Renal pelvis (tissue), 4 donors: ENCODE results near the gene SRRM1. TPM values are rescaled to one million over a fixed set of nuclear protein-coding genes. Genes with fewer than 3 reads are reported as not detected.
"Not testable (repeated sequence)": the region's sequence is repeated elsewhere in the genome, so short reads cannot be mapped to it uniquely, and the experiment has no call there.

Experiments
- DNase-seq: peaks from one replicate; pipeline ENCODE4 v3.0.0-alpha.2; 2013
- polyA plus RNA-seq, 3 donors: library from polyadenylated mRNA; unstranded; fragments of 120-200 nt; gene quantifications; one replicate each; pipeline ENCODE4 v1.2.1, GENCODE V29; 2013; ENCODE audit not compliant: insufficient read length in 3 of 3

The SRRM1 gene
- polyA plus RNA-seq, 3 donors = 130 to 192 (median 167) TPM

- no peak for DNase-seq
These were observed 4.0 kb upstream of the SRRM1 start for GRCh38 chr1:24639094-24639493.

DNA sequence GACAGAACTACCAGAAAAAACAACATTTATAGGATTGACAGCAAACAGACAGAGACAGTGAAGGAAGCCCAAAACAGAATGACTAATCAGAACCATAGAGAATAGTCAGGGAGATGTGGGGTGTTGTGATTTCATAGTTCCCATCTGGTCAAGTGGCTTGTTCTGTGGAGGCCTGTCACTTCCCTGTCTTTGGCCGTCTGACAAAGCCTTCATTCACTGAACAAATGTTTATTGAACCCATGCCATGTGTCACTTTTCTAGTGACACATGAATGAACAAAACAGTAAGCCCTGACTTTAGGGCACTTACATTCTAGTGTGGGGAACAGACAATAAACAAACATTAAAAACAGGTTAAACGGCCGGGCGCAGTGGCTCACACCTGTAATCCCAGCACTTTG lies 3.2 kb upstream of the SRRM1 start:
- DNase-seq = no peak

- no peak for DNase-seq
These were observed 2.8 kb upstream of the SRRM1 start for GRCh38 chr1:24640288-24640687.

GRCh38 chr1:24641646-24642151 lies 1.4 kb upstream of the SRRM1 start:
- no peak for DNase-seq

DNA sequence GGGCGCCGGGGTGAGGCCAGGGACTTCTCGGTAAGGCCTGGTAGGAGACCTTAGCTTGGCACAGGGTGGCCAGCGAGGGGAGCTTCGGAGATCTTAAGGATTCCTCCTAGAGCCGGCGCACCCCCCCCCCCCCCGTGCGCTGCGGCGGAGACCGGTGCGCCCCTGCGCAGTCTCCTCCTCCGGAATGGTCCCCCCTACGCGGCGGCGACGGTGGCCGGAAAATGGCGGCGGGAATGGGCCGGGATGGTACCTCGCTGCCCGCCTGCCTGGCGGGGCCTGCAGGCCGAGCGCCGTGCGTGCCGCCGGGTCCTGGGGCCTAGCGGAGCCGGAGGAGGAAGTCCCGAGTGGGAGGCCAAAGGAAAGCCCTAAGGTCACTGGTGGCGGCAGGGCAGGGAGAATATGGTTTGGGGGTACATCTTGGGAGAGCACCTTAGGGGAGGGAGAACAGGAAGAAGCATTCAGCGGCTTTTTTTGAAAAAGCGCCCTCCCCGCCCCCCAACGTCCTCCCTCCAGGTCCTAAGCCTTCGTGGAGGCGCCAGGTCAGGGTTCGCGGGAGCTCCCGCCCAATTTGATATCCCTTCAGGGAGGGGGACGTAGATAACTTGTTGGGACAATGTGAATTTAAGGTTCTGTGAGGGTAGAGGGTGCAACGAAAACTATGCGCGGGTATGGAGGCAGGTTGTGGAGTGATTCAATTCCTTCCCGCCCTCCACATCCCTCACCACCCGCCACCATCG lies 429 bp downstream of the SRRM1 start:
- DNase-seq = no peak

- DNase-seq = no peak
These were observed 940 bp downstream of the SRRM1 start for GRCh38 chr1:24644100-24644384.

- no peak for DNase-seq
These were observed 5.8 kb downstream of the SRRM1 start for GRCh38 chr1:24648919-24649318.

DNA sequence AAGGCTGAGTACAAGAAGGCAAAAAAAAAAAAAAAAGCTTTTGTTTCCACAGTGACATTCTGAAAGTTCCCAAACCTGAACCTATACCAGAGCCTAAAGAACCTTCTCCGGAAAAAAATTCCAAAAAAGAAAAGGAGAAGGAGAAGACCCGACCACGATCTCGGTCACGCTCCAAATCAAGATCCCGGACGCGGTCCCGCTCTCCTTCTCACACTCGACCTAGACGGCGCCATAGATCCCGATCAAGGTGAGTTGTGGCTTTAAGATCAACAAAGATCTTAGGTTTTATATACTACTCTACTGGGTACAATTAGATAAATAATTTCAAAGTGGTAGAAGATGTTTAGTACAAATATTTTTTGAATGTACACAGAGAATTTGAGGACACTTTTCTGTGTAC lies 9.3 kb downstream of the SRRM1 start:
- DNase-seq = no peak

DNA sequence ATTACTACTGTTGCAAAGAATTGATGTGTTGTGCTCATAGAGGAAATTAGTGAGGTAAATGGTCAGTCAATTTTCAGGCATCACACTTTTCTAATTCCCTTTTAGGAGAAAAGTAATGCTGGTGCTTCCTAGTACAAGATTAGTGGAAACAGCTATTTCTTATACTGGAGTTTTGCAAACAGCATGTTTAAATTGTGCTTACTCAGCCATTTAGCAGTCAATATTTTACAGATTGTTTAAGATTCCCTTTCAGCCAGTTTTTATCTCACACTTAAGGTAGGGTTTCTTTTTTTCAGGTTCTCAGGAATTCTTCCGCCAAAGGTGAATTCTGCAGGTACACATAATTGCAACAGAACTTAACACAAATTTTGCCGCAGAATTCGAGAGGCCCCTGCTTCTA lies 10.9 kb downstream of the SRRM1 start:
- no peak for DNase-seq

DNA sequence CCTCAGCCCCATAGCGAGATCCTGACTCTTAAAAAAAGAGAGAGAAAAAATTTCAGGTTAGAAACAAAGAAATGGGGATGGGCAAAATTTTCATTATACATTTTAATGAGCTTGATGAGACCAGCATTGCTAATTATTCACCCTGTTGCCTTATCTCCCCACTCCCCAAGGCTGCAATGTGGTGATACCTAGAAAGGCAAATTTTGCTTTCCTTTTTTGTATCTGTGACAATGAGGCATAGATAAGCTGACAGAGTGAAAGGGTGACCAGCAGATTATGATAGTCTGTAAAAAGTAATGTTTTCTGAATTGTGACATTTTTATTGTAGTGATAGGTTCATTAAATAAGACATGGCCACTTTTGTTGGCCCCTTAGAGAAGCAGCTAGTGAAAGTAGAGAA lies 12.9 kb downstream of the SRRM1 start:
- no peak for DNase-seq

GRCh38 chr1:24657781-24658180 lies 14.7 kb downstream of the SRRM1 start:
- no peak for DNase-seq

GRCh38 chr1:24659166-24659904 lies 16.2 kb downstream of the SRRM1 start:
- DNase-seq = no peak

DNA sequence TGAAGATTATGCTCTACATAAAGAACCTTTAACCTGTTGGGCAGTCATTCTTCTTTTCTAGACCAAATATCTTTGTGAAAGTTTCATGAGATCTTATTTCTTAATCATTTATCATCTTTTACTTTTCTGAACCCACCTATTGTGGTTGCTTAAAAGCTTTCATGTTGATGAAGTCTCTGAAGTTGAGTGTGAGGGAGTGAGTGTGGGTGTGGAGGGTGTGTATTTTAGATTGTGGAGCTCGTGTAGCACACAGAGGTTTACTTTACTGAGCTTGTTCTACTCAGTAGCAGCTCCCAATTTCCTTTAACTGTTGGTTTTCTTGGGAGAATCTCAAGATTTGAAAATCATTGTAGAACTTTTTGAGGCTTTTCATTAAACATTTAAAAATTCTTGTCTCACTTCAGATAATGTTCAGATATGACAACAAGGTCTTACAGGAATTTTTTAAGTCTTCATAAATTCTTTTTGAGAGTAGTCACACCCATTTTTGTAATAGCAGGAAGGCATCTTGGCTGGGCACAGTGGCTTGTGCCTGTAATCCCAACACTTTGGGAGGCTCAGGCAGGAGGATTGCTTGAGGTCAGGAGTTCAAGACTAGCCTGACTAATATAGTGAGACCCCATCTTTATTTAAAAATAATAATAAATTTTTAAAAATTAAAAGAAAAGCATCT lies 17.0 kb downstream of the SRRM1 start:
- DNase-seq = no peak

- DNase-seq = no peak
These were observed 21.5 kb downstream of the SRRM1 start for GRCh38 chr1:24664507-24665033.

DNA sequence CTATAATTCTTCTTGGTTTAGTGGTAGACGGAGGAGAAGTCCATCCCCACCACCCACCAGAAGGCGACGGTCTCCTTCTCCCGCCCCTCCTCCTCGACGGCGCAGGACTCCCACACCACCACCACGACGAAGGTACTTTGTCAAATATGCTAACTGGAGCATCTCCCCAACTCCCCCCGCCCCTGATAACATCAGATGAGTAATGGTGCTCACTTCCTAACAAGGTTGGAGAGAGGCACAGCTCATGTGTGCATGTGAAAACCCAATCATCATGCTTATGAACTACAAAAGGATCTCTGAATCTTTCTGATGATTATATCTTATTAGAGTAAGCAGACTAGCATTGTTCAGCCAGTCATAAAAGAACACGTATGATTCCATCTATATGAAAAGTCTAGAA lies 23.7 kb downstream of the SRRM1 start:
- no peak for DNase-seq

GRCh38 chr1:24671372-24671771 lies 28.3 kb downstream of the SRRM1 start:
- DNase-seq = not testable (repeated sequence)

- DNase-seq = not testable (repeated sequence)
These were observed 29.6 kb downstream of the SRRM1 start for GRCh38 chr1:24672686-24673085.

DNA sequence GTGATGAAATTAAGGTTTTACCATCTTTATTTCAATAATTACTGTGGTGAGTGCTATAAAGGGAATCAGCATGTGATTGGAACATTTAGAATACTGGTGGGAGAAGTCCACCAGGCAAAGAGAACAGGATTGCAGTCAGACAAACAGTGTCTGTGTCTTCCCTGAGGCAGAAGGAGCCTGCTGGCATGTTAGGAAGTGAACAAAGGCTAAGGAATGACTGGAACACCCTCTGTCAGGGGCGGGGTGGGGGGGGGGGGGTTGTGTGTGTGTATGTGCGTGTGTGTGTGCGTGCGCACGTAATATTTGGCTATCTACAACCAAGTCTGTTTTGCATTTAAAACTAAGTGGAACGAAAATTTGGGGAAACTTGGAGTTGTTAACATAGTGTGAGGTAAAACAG lies 30.2 kb downstream of the SRRM1 start:
- DNase-seq = no peak

GRCh38 chr1:24678421-24678820 lies 35.3 kb downstream of the SRRM1 start:
- not testable (repeated sequence) for DNase-seq

DNA sequence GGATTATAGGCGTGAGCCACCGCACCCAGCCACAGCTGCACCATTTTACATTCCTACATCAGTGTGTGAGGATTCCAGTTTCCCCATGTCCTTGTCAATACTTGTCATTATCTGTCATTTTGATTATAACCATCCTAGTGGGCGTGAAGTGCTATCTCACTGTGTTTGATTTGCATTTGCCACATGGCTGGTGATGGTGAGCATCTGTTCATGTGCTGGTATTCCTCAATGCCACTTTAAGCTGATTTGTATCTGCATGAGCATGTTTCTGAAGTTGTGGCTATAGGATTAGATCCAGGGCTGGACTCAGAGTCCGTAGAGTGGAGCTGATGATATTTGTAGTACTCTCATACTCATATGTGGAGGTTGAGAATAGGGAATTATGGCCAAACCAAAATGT lies 36.6 kb downstream of the SRRM1 start:
- no peak for DNase-seq

DNA sequence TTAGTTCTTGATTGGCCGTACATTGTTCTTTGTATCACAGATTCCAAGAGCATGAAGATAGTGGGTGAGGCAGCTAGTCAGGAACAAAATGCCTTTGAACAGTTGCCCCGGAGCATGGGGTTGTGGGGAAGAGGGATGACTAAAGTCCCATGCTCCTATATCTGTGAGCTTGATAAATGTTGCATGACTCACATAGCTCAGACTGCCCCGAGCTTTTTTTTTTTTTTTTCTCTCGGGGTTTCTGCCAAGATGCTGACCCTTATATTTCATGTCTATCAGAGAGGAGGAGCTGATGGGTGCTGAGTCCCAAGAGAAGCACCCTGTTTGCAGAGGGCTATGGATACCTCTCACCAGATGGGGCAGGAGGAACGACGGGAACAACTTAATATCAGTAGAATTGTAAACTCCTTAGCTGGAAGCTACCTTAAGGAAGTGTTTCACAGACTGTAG lies 40.6 kb downstream of the SRRM1 start:
- DNase-seq = no peak

GRCh38 chr1:24688033-24688432 lies 44.9 kb downstream of the SRRM1 start:
- DNase-seq = no peak
